ENCODE data around the gene SESN1. TPM values are rescaled to one million over a fixed set of nuclear protein-coding genes. Genes with fewer than 3 reads are reported as not detected.
A peak's percentile ranks its signal among the peaks of the same experiment; 100 is the strongest.
"Not testable (repeated sequence)": the region's sequence is repeated elsewhere in the genome, so short reads cannot be mapped to it uniquely, and the experiment has no call there.

SESN1 gene
- total and polyA plus RNA-seq, 5 donors from 2014 or later, result 15.8 to 59.6 (median 50.0) TPM

- H3K9me3 Mint-ChIP-seq, result peaks cover 0 to 1% (median 0%) of the 10 kb centered on the region in 7 donors
- peaks cover 11% of the 10 kb centered on the region for H3K36me3 Mint-ChIP-seq
- Histone ChIP-seq H3K27me3 (ENCODE audit: control insufficient read depth, insufficient read depth, low read length) (no peaks in the 10 kb centered on the region), H3K4me3 (ENCODE audit: low read depth, low read length) (no peak overlapping the region), H3K36me3 (ENCODE audit: control insufficient read depth, insufficient read depth, low read length) (no peaks in the 10 kb centered on the region), H3K27ac (ENCODE audit: insufficient read depth, low read length, poor library complexity, severe bottlenecking) (no peak overlapping the region), H3K4me1 (ENCODE audit: control insufficient read depth, insufficient read depth, low read length, poor library complexity, severe bottlenecking) (no peaks in the 10 kb centered on the region), H3K9me3 (ENCODE audit: control insufficient read depth in 2 of 2, low read length in 2 of 2) (no peaks in the 10 kb centered on the region)
- H3K4me1 Mint-ChIP-seq, result peaks cover 6 to 10% (median 8%) of the 10 kb centered on the region in 4 donors
- no peak for DNase-seq
- H3K27me3 Mint-ChIP-seq, result no peaks in the 10 kb centered on the region
- H3K4me3 Mint-ChIP-seq, result no peak overlapping the region
- peak overlapping the region in 1 of 3 donors; percentile 29 for H3K27ac Mint-ChIP-seq
- no peak for ATAC-seq (ENCODE audit: low read depth in 2 of 2)
Measured at GRCh38 chr6:109125504-109125903, 30.9 kb upstream of the SESN1 start.

- no peak overlapping the region for H3K4me3 Mint-ChIP-seq
Measured at GRCh38 chr6:109124219-109124618, 29.6 kb upstream of the SESN1 start.

GRCh38 chr6:109121411-109121810 lies 26.8 kb upstream of the SESN1 start:
- Histone ChIP-seq H3K36me3 (ENCODE audit: control insufficient read depth, insufficient read depth, low read length) (no peaks in the 10 kb centered on the region), H3K4me1 (ENCODE audit: control insufficient read depth, insufficient read depth, low read length, poor library complexity, severe bottlenecking) (no peaks in the 10 kb centered on the region), H3K9me3 (ENCODE audit: control insufficient read depth in 2 of 2, low read length in 2 of 2) (no peaks in the 10 kb centered on the region), H3K27me3 (ENCODE audit: control insufficient read depth, insufficient read depth, low read length) (no peaks in the 10 kb centered on the region), H3K27ac (ENCODE audit: insufficient read depth, low read length, poor library complexity, severe bottlenecking) (no peak overlapping the region), H3K4me3 (ENCODE audit: low read depth, low read length) (no peak overlapping the region)
- Mint-ChIP-seq H3K4me1 (peaks cover 4 to 16% (median 11%) of the 10 kb centered on the region in 4 donors), H3K27me3 (no peaks in the 10 kb centered on the region), H3K27ac (peak overlapping the region in 1 of 3 donors; percentile 14), H3K9me3 (no peaks in the 10 kb centered on the region), H3K4me3 (no peak overlapping the region), H3K36me3 (no peaks in the 10 kb centered on the region)
- DNase-seq, result no peak
- ATAC-seq (ENCODE audit: low read depth in 2 of 2), result no peak

More at GRCh38 chr6:109124219-109124618, 29.6 kb upstream of the SESN1 start:
- Mint-ChIP-seq H3K4me1 (peaks cover 4 to 15% (median 11%) of the 10 kb centered on the region in 4 donors), H3K36me3 (peaks cover 7% of the 10 kb centered on the region), H3K27ac (no peak overlapping the region), H3K9me3 (peaks cover 0 to 1% (median 0%) of the 10 kb centered on the region in 7 donors), H3K27me3 (no peaks in the 10 kb centered on the region)
- Histone ChIP-seq H3K36me3 (ENCODE audit: control insufficient read depth, insufficient read depth, low read length) (no peaks in the 10 kb centered on the region), H3K4me3 (ENCODE audit: low read depth, low read length) (no peak overlapping the region), H3K4me1 (ENCODE audit: control insufficient read depth, insufficient read depth, low read length, poor library complexity, severe bottlenecking) (no peaks in the 10 kb centered on the region), H3K27ac (ENCODE audit: insufficient read depth, low read length, poor library complexity, severe bottlenecking) (no peak overlapping the region), H3K27me3 (ENCODE audit: control insufficient read depth, insufficient read depth, low read length) (no peaks in the 10 kb centered on the region), H3K9me3 (ENCODE audit: control insufficient read depth in 2 of 2, low read length in 2 of 2) (no peaks in the 10 kb centered on the region)
- DNase-seq (no peak), ATAC-seq (ENCODE audit: low read depth in 2 of 2) (no peak)

- peaks cover 4 to 16% (median 8%) of the 10 kb centered on the region in 4 donors for H3K4me1 Mint-ChIP-seq
- H3K9me3 Mint-ChIP-seq, result no peaks in the 10 kb centered on the region
- Histone ChIP-seq H3K27me3 (ENCODE audit: control insufficient read depth, insufficient read depth, low read length) (no peaks in the 10 kb centered on the region), H3K27ac (ENCODE audit: insufficient read depth, low read length, poor library complexity, severe bottlenecking) (no peak overlapping the region), H3K9me3 (ENCODE audit: control insufficient read depth in 2 of 2, low read length in 2 of 2) (no peaks in the 10 kb centered on the region), H3K4me1 (ENCODE audit: control insufficient read depth, insufficient read depth, low read length, poor library complexity, severe bottlenecking) (no peaks in the 10 kb centered on the region), H3K4me3 (ENCODE audit: low read depth, low read length) (no peak overlapping the region), H3K36me3 (ENCODE audit: control insufficient read depth, insufficient read depth, low read length) (no peaks in the 10 kb centered on the region)
- DNase-seq (no peak), ATAC-seq (ENCODE audit: low read depth in 2 of 2) (no peak)
- no peaks in the 10 kb centered on the region for H3K27me3 Mint-ChIP-seq
- H3K4me3 Mint-ChIP-seq, result no peak overlapping the region
- peaks cover 4% of the 10 kb centered on the region for H3K36me3 Mint-ChIP-seq
- H3K27ac Mint-ChIP-seq, result no peak overlapping the region
Measured at GRCh38 chr6:109118871-109119354, 24.3 kb upstream of the SESN1 start.

GRCh38 chr6:109118337-109118736 lies 23.7 kb upstream of the SESN1 start:
- no peak for DNase-seq
- H3K27me3 Mint-ChIP-seq, result no peaks in the 10 kb centered on the region

GRCh38 chr6:109117346-109118035 lies 22.8 kb upstream of the SESN1 start:
- no peak for ATAC-seq (ENCODE audit: low read depth in 2 of 2)
- Mint-ChIP-seq H3K4me3 (no peak overlapping the region), H3K9me3 (no peaks in the 10 kb centered on the region), H3K4me1 (peaks cover 4 to 16% (median 8%) of the 10 kb centered on the region in 4 donors), H3K27me3 (no peaks in the 10 kb centered on the region), H3K36me3 (peaks cover 4% of the 10 kb centered on the region), H3K27ac (no peak overlapping the region)
- Histone ChIP-seq H3K4me1 (ENCODE audit: control insufficient read depth, insufficient read depth, low read length, poor library complexity, severe bottlenecking) (no peaks in the 10 kb centered on the region), H3K36me3 (ENCODE audit: control insufficient read depth, insufficient read depth, low read length) (no peaks in the 10 kb centered on the region), H3K4me3 (ENCODE audit: low read depth, low read length) (no peak overlapping the region), H3K27me3 (ENCODE audit: control insufficient read depth, insufficient read depth, low read length) (no peaks in the 10 kb centered on the region), H3K9me3 (ENCODE audit: control insufficient read depth in 2 of 2, low read length in 2 of 2) (no peaks in the 10 kb centered on the region), H3K27ac (ENCODE audit: insufficient read depth, low read length, poor library complexity, severe bottlenecking) (no peak overlapping the region)
- DNase-seq, result no peak

More at GRCh38 chr6:109118337-109118736, 23.7 kb upstream of the SESN1 start:
- H3K27me3 ChIP-seq (ENCODE audit: control insufficient read depth, insufficient read depth, low read length), result no peaks in the 10 kb centered on the region
- Mint-ChIP-seq H3K4me1 (peaks cover 4 to 16% (median 8%) of the 10 kb centered on the region in 4 donors), H3K27ac (no peak overlapping the region), H3K9me3 (no peaks in the 10 kb centered on the region), H3K4me3 (no peak overlapping the region), H3K36me3 (peaks cover 4% of the 10 kb centered on the region)
- H3K4me1 ChIP-seq (ENCODE audit: control insufficient read depth, insufficient read depth, low read length, poor library complexity, severe bottlenecking), result no peaks in the 10 kb centered on the region
- H3K9me3 ChIP-seq (ENCODE audit: control insufficient read depth in 2 of 2, low read length in 2 of 2), result no peaks in the 10 kb centered on the region
- H3K27ac ChIP-seq (ENCODE audit: insufficient read depth, low read length, poor library complexity, severe bottlenecking), result no peak overlapping the region
- no peak overlapping the region for H3K4me3 ChIP-seq (ENCODE audit: low read depth, low read length)
- ATAC-seq (ENCODE audit: low read depth in 2 of 2), result no peak
- H3K36me3 ChIP-seq (ENCODE audit: control insufficient read depth, insufficient read depth, low read length), result no peaks in the 10 kb centered on the region

GRCh38 chr6:109112663-109113062 lies 18.0 kb upstream of the SESN1 start:
- not testable (repeated sequence) for H3K4me1 Mint-ChIP-seq; DNase-seq; H3K4me1 ChIP-seq (ENCODE audit: control insufficient read depth, insufficient read depth, low read length, poor library complexity, severe bottlenecking); H3K27ac Mint-ChIP-seq; H3K4me3 Mint-ChIP-seq; H3K9me3 Mint-ChIP-seq; H3K36me3 ChIP-seq (ENCODE audit: control insufficient read depth, insufficient read depth, low read length); H3K27me3 ChIP-seq (ENCODE audit: control insufficient read depth, insufficient read depth, low read length); ATAC-seq (ENCODE audit: low read depth in 2 of 2); H3K27ac ChIP-seq (ENCODE audit: insufficient read depth, low read length, poor library complexity, severe bottlenecking); H3K9me3 ChIP-seq (ENCODE audit: control insufficient read depth in 2 of 2, low read length in 2 of 2); H3K27me3 Mint-ChIP-seq; H3K4me3 ChIP-seq (ENCODE audit: low read depth, low read length)
- peaks cover 21% of the 10 kb centered on the region for H3K36me3 Mint-ChIP-seq

- H3K4me3 Mint-ChIP-seq; H3K27ac Mint-ChIP-seq; DNase-seq; H3K4me1 Mint-ChIP-seq; ATAC-seq (ENCODE audit: low read depth in 2 of 2); H3K4me1 ChIP-seq (ENCODE audit: control insufficient read depth, insufficient read depth, low read length, poor library complexity, severe bottlenecking); H3K36me3 ChIP-seq (ENCODE audit: control insufficient read depth, insufficient read depth, low read length); H3K9me3 Mint-ChIP-seq; H3K4me3 ChIP-seq (ENCODE audit: low read depth, low read length); H3K27ac ChIP-seq (ENCODE audit: insufficient read depth, low read length, poor library complexity, severe bottlenecking); H3K9me3 ChIP-seq (ENCODE audit: control insufficient read depth in 2 of 2, low read length in 2 of 2); H3K27me3 ChIP-seq (ENCODE audit: control insufficient read depth, insufficient read depth, low read length); H3K27me3 Mint-ChIP-seq: not testable (repeated sequence)
- H3K36me3 Mint-ChIP-seq, result peaks cover 21% of the 10 kb centered on the region
Measured at GRCh38 chr6:109109663-109110062, 15.0 kb upstream of the SESN1 start.

Measured in CD4-positive, CD25-positive, alpha-beta regulatory T cell (primary cell).